ENCODE results near the gene SLC48A1. TPM values are rescaled to one million over a fixed set of nuclear protein-coding genes. Genes with fewer than 3 reads are reported as not detected.

SLC48A1 gene
- total and polyA plus RNA-seq, 10 of the 15 experiments (the other 5 are each of a cell fraction or from before 2014, with no cell fraction given): 1.1 to 4.9 (median 1.9) TPM

GRCh38 chr12:47725893-47726292, 47.1 kb upstream of the SLC48A1 start (continued):
- peak; percentile 60; the same call in 1 of the 2 replicates for TF ChIP-seq ZNF687 (IDR thresholded peaks at IDR 0.05)
- 0 out of 2 replicates have a peak, but pooled peaks have one; percentile 34 for TF ChIP-seq MAX (IDR thresholded peaks at IDR 0.05; ENCODE audit: low read depth, low read length)
- TF ChIP-seq TCF12 (IDR thresholded peaks at IDR 0.05; ENCODE audit: low read depth, low read length): no peak
- TF ChIP-seq E2F8 (IDR thresholded peaks at IDR 0.05; ENCODE audit: low read depth, partially characterized antibody): no peak
- no peak for TF ChIP-seq DPF2 (IDR thresholded peaks at IDR 0.05)
- no peak for TF ChIP-seq GATAD2B (conservative IDR thresholded peaks at IDR 0.05; ENCODE audit: low read depth)
- TF ChIP-seq TBL1XR1 (IDR thresholded peaks at IDR 0.05; ENCODE audit: low read depth, low read length): no peak
- TF ChIP-seq MTA2 (IDR thresholded peaks at IDR 0.05; ENCODE audit: low read depth): no peak
- TF ChIP-seq BCL3 (IDR thresholded peaks at IDR 0.05; ENCODE audit: borderline replicate concordance, insufficient read depth, low read depth, low read length, poor library complexity, severe bottlenecking): no peak
- TF ChIP-seq FOXK2 (IDR thresholded peaks at IDR 0.05): no peak
- TF ChIP-seq SREBF2 (IDR thresholded peaks at IDR 0.05; ENCODE audit: low read length): no peak
- no peak for TF ChIP-seq SIX5 (IDR thresholded peaks at IDR 0.05; ENCODE audit: low read depth, low read length, severe bottlenecking)
- no peak for TF ChIP-seq CBX5 (IDR thresholded peaks at IDR 0.05; ENCODE audit: low read depth)
- TF ChIP-seq EED (IDR thresholded peaks at IDR 0.05; ENCODE audit: low read depth): no peak
- peak; percentile 85; the same call in 1 of the 3 replicates for TF ChIP-seq POU2F2 (IDR thresholded peaks at IDR 0.05; ENCODE audit: borderline replicate concordance, low read depth, low read length)
- TF ChIP-seq HDGF (IDR thresholded peaks at IDR 0.05): no peak
- TF ChIP-seq BHLHE40 (IDR thresholded peaks at IDR 0.05; ENCODE audit: borderline replicate concordance in 1 of 2, low read depth in 2 of 2, low read length in 1 of 2): no peak
- TF ChIP-seq NFYB (IDR thresholded peaks at IDR 0.05; ENCODE audit: insufficient read depth, low read depth, low read length): 0 out of 2 replicates have a peak, but pooled peaks have one; percentile 11
- TF ChIP-seq MYB (IDR thresholded peaks at IDR 0.05; ENCODE audit: borderline replicate concordance, low read depth, low read length): no peak
- no peak for TF ChIP-seq CTCF (IDR thresholded peaks at IDR 0.05 in 2 of 3, conservative IDR thresholded peaks at IDR 0.05 in 1 of 3; ENCODE audit: control insufficient read depth in 2 of 3, extremely low read depth in 1 of 3, insufficient read depth in 1 of 3, low read depth in 3 of 3, low read length in 3 of 3)
- TF ChIP-seq TCF7 (IDR thresholded peaks at IDR 0.05; ENCODE audit: borderline replicate concordance): no peak
